ENCODE results near the gene LGALS9.

DNA sequence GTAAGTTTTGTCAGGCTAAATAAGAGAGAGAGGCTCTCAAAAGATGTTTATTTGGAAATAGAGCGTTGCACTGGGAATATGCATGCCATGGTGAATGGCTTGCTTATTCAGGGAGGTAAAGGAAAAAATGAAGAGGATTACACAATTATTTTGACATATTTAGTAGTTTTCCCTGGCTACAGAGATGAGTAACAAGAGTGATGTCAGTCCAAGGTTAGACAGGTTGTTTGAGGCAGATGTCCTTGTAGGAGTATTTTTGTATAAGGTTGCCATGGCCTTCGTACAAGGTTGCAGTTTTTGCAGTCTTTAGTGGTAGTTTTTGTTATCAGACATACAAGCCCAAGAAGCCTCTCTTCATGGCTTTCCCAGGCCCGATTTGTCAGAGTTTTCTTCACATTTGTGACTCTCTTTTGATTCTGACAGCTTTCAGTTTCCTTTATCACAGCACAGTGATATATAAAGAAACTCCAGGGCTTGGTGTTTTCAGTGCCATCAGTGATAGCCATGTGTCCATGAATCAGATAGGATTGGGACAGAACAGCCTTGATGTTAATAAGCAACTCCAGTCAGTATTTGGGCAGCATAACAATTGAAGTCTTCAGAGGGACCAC lies 18.7 kb upstream of the LGALS9 start:
- TF ChIP-seq, protein P1, sequence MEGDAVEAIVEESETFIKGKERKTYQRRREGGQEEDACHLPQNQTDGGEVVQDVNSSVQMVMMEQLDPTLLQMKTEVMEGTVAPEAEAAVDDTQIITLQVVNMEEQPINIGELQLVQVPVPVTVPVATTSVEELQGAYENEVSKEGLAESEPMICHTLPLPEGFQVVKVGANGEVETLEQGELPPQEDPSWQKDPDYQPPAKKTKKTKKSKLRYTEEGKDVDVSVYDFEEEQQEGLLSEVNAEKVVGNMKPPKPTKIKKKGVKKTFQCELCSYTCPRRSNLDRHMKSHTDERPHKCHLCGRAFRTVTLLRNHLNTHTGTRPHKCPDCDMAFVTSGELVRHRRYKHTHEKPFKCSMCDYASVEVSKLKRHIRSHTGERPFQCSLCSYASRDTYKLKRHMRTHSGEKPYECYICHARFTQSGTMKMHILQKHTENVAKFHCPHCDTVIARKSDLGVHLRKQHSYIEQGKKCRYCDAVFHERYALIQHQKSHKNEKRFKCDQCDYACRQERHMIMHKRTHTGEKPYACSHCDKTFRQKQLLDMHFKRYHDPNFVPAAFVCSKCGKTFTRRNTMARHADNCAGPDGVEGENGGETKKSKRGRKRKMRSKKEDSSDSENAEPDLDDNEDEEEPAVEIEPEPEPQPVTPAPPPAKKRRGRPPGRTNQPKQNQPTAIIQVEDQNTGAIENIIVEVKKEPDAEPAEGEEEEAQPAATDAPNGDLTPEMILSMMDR (conservative IDR thresholded peaks at IDR 0.05 in 1 of 2, IDR thresholded peaks at IDR 0.05 in 1 of 2; ENCODE audit: low read depth in 1 of 2, low read length in 2 of 2), result no peak
- TF ChIP-seq EZH2 (IDR thresholded peaks at IDR 0.05; ENCODE audit: low read length, missing control alignments), result no peak
